B cell (primary cell): Measurements from ENCODE around the gene CALHM3.

Experiments
- CTCF ChIP-seq: fragments of 200-600 bp; IDR thresholded peaks from one replicate; pipeline ENCODE4 v1.8.0; 2022; ENCODE audit warnings: antibody characterized with exemption, mild to moderate bottlenecking
- EZH2 ChIP-seq: IDR thresholded peaks from 2 replicates; pipeline ENCODE4 v1.6.1; 2012; ENCODE audit warnings: borderline replicate concordance, low read depth, mild to moderate bottlenecking, moderate library complexity, low read length; ENCODE audit not compliant: insufficient read depth, poor library complexity, severe bottlenecking

DNA sequence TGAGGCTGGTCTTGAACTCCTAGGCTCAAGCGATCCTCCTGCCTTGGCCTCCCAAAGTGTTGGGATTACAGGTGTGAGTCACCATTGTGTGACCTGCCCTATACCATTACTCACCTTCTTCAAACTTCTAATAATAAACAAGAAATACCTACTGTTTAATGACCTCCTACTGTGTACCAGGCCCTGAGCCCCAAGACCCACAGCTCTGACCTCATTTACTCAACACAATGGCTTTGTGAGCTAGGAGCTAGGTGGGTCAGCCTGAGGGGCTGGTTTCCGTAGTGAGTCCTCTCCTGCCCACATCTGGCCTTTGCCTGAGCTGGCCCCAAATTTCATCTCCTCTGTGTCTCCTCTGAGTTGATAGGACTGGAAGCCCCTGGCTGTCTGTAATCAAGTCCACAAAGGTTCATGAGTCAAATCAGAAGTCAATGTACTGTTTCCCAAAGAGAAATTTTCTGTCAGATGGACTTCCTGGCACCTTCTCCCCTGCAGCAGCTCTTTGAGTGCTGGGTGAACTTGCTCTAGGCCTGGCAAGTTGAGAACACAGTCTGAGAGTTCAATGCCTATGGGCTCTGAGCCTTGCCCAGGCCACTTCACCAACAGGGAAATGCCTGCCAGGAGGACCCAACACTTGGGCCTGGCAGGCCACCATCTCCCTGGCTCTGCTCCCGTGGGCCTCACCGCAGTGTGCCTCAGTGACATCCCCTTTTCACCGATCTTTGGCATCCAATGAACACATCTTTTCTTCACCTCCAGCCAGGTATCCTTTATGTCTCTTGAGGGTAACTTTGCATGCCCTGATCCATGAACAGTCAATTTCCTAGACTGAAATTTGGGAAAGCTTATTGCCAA lies 38.4 kb upstream of the CALHM3 start:
- TF ChIP-seq CTCF (no peak), EZH2 (no peak)
